HG03060 (cell line): ENCODE measurements around the gene ARMS2.

Source experiments
- ATAC-seq: cut with Tn5 transposase; IDR thresholded peaks from one replicate; pipeline ENCODE4 v1.9.1; 2021; ENCODE audit warnings: low read depth, moderate number of reproducible peaks; ENCODE audit not compliant: unreplicated experiment

ARMS2 gene

DNA sequence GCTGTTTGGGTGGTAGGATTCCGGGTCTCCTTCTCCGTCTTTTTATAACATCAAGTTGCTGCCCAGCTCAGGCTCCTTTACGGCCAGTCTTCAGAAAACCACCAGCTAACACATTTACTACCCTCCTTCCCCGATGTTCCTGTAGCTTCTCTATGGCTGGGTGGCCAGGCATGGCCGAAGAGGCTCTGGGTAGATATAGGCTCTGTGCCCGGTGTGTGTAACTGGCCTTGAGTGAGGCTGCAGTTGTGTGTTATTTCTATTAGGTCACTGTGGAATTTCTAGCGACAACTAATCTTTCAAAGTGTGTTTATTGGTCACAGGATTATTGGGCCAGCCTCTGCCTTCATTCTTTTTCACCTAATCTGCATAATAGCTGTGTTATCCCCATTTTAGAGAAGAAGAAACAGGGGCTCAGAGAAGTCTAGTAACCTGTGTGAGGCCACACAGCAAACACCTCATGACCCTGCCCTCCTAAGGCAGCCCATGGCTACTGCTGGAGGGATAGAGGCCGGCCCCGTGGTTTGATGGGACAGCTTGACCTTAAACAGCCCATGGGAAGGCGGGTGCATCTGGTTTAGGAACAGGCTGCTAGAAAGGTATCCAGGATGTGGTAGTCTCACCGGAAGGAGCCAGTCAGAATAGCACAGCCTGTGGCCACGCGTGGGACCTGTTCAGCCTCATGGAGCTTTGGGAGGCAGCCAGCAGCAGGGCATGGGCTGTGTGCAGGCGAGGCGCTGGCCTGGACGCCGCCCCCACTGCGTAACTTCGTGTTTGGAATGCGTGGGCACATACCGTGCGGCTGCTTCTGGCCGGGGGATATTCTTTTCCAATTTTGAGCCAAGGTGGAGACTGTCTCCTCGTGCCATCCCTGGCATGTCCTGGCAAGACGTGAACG, 36.6 kb downstream of the ARMS2 start:
- no peak for ATAC-seq

DNA sequence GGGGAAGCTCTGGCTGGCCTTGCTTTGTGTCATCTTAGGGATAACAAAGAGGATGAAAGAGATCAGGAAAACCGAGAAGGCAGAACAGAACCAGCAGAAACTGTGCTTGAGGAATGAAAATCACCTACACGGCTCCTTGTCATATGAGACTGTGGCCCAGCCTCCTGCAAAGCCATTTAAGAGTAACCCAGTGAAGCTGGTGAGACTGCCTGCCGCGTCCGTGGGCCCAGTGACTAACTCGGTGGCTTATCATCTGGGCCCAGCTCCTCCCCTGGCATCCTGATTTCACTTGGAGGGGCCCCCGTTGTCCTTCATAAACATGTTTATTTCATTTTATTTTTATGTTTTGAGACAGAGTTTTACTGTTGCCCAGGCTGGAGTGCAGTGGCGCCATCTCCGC, 37.6 kb downstream of the ARMS2 start:
- ATAC-seq: no peak

DNA sequence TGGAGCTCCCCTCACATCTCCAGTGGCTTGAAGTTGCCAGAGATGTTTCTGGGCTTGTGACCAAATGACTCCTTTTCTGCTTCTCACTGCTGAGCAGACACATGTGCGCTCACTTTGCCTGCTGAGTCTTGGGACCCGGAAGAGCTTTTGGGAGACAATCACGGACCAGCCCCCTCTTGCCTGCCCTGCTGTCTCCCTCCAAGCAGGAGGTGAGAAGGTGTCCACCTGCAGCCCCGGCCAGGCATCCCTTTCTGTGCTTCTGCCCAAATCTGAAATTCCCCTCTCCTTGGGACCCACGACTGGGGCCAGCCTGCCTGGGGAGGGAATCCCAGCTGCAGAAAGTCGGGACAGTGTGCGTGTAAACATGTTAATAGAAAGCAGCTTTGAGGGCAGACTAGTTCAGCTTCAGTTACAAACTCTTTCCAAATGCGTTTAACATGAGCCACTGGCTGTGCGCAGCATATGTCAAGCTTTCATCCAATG, 38.6 kb downstream of the ARMS2 start:
- no peak for ATAC-seq

DNA sequence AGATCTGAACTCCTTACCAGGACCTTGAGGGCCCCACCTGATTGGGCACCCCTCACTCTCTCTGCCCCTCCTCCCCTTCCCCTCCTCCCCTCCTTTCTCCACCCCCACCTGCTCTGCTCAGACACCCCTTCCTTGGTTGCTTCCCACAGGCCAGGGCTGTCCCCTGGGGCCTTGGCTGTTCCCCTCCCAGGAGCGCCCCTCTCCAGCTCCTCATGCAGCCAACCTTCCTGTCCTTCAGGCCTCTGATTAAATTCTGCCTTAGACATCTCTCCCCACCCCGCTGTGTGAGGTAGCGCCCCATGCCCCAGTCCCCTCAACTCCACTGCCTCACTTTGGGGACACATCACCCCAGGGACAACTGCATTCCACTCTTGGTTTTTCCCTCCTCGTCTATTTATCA, 39.3 kb downstream of the ARMS2 start:
- ATAC-seq: no peak

DNA sequence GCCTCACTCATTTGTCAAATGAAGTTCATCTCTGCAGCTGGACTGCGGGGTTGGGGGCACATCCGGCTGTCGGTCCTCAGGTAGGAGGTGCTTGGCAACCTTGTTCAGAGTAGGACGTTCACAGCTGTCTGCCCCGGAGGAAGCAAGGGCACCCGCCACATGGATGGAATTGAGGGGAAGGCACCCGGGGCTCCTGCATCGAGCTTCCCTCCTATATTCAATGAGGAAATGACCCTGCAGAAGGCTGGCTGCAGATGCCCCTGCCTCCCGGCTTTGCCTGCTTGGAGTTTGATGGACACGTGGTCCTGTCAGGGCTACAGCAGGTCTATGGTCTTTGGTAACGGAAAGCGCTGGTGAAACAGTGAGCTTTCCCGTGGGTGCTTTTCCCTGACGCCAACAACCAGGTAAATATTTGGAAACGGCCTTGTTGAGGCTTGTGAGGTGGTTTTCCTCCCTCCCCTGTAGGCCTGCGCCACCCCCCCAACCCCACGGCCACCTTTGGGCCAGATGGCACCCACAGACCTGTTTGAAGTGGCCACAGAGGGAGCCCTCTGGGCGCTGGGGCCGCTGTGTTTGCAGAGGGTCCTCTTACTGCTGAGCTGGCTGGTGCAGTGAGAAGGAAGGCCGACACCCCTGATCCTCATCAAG, 39.8 kb downstream of the ARMS2 start:
- no peak for ATAC-seq

DNA sequence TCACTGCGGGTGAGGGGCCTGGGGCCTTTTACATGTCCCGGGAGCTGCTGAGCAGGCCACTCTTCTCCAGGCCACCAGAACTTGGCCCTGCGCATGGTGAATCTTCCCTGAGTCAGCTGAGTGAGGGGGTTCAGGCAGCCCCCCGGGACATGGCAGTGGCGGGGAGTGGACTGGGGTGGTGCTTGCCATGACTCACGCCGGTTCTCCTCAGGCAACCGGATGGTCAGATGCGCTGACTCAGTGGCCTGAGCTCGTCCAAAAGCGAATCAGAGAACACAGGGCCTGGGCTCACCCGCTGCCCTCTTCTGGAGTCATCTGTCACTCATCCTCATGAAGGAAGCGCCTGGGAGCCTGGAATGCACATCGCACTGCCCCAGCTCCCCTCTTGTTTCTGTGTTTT, 40.4 kb downstream of the ARMS2 start:
- no peak for ATAC-seq

DNA sequence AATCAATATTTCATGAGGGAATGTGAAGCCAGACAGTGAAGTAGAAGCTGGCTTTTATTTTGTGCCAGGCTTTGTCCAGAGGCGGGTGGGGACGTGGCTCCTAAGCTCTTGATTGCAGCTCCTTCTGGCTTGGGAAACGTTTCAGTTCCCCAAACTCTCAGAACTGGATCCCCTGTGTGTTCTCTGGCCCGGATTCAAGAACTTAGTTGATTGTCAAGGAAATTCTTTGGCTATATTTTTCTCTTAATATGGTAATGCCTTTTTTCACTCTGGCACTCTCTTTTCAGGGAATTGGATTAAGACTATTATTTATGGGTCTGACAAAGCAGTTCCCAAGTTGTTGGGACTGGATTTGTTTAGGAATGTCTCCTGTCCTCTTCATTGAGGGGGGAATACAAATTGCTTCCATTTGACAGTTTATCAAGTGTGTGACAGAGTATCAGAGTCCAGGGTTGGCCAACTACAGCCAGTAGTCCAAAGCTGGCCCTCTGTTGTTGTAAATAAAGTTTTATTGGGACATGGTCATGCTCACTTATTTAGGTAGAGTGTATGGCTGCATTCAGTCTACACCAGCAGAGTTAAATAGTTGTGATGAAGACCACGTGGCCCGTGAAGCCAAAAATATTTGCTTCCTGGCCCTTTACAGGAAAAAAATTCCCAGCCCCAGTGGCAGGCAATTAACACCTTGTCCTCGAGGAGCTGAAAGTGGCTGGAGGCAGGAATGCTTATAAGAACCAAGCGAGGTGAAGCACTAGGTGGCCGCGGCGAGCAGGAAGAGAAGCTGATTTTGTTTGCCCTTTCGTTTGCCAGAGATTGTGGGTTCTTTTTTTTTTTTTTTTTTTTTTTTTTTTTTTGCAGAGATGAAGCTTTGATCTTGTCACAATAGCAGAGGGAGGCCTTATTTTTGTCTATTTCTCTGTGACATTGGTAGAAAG, 41.2 kb downstream of the ARMS2 start:
- ATAC-seq: no peak

DNA sequence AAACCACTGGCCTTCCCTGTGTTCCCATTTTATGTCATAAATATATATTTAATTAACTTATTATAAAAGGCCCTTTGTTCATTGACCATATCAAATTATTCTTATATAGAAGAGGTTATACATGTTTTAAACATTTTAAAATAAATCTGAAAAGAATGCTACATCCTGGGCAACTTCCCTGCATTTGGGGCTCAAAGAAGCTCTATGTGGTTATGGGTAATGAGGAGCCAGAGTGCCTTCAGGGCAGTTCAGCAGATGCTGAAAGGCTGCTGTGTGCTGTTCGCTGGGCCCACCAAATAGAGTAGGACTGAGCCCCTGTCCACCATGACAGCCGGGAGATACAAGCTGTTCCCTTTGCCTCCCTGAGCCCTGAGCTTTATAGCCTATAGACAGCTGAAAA, 42.8 kb downstream of the ARMS2 start:
- ATAC-seq: no peak

DNA sequence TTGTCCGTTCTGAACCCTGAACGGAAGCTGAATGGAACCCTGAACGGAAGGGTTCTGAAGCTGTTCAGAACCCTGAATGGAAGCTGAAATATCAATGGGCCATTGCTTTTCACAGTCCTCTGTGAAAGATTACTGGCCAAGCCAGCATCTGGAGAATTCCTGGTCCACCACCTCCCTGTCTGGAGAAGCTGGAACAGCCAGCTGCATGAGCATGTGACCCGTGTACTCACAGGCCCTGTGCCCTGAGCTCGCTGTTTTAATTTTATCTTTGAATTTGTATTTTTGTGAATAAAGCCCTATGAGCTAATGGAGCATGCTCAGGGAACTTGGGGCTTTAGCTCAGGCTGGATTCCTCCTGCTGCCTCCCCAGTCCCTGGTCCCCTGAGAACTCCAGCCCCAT, 44.1 kb downstream of the ARMS2 start:
- no peak for ATAC-seq

DNA sequence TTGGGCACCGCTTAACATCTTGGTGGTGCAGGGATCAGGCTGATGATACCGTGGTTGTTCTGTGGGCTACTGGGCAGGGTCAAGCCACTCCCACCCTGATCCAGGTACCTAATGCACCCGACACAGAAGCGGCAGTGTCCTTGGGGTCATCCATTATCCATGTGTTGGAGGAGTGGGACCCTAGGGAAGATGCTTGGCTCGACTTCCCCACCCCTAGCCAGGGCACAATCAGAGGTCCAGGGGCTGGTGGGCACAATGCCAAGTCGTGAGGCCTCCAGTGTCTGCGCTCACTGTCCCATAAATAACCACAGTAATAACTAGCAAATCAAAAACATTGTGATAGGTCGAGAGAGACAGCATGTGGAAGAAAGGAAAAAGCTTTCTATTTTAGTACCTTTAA, 44.6 kb downstream of the ARMS2 start:
- no peak for ATAC-seq

DNA sequence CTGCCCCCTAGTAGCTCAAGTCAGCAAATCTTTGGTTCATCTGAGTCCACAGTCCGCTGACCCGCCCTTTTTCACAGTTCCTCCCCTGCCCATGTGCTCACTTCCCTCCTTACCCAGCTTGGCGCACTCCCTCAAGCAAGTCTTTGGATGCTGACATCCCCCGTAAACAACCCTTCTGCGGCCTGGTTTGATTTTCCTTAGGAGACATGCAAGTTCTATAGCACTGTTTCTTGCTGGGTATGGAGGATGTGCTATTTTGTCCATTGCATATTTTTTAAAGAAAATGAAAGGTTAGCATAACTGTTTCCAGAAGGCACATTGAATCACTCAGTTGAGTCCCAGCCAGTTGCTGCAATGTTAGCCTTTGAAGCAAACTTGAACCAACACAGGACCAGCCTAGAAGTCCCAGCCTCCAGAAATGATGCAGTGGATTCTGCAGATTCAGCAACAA, 45.1 kb downstream of the ARMS2 start:
- no peak for ATAC-seq

DNA sequence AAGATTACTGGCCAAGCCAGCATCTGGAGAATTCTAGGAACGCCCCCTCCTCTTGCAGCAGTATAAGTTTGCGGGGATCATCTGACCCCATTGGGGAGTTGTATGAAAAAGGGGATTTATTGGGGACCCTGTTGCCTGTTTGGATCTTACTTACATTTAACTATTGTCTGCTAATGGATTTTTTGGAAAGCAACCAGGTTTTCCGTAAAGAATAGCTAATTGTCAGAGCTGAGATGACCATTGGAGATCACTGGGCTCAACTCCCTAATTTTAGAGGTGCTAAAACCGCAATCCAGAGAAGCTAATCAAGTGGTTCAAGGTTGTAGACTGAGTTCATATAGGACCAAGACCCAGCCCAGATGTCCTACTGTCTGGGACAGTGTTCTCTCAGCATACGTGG, 45.7 kb downstream of the ARMS2 start:
- no peak for ATAC-seq

DNA sequence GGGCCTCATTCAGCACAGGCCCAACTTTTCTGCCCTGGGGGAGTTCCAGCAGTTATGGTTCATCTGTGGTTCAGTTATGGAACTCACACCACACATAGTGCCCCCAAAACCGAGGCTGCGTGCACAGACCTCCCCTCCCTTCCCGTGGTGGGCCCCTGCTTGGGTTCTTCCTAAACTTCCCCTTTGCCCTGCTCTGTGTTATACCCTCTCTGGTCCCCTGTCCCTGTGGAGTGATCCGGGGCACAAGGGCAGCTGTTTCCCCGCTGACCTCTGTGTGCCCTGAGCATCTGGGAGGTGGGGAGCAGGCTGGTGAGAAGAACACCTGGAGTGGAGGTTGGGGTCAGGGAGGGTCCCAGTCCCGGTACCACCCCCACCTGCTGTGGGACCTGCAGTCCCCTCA, 46.3 kb downstream of the ARMS2 start:
- ATAC-seq: no peak

DNA sequence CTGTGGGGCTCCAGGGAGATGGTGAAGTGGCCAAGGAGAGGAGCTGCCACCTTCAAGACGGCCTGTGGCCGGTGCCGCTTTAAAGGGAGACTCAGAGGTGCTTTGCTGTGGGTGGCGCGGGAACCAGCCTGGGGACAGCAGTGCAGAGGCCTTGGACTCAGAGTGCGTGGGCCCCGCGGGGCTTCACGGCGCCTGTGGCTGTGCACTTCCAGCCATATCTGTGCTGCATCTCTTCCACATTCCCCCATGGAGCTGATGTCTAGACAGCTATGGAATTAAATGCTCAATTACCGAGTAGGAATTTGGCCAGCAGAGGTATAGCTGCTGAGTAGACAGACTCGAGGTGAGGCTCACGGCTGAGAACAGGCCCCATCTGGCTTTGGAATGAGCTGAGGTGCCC, 48.6 kb downstream of the ARMS2 start:
- no peak for ATAC-seq

DNA sequence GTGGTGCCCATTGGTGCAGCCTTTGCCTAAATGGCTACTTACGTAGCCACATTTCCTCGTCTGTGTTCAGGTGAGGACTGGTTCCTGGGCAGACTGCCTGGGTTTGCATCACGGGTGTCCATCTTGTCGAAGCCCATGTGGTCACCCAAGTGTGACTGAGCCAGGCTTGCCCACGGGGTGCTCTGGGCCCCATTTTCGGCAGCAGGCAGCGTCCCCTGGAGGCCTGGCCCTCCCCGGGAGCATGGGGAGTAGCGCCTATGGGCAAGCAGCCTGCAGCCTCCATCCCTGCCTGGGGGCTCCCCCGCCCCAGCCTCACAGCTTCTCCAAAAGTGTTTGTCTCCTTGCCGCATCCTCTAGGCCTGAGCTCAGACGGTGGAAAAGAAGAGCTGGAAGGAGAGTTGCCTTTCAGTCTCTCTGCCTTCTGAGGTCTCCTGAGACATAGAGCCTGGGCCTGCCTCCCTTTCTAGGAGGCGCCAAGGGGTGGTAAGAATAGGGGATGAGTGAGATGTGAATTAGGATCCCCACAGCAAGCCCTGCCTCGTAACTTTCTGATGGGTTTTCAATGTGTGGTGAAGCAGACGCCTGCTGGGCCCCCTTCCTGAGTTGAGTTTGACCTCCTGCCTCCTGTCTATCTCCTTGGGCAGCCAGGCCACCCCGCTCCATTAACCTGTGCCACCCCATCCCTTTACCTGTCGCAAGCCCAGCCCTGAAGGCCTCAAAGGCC, 49.6 kb downstream of the ARMS2 start:
- no peak for ATAC-seq

DNA sequence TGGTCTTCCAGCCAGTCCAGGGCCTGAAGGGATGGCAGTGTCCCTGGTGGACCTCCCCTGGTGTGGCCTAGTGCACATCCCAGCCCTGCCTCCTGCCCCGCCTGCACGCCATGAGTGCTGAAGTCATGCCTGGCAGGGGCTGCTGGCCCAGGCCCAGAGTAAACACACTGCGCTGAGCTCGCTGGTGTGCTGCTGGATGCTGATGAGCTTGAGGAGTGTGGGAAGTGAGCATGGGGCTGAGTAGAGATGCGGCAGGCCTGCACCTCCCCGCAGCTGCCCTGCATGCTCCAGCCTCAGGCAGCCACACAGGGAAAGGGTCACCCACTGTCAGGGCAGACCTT, 50.1 kb downstream of the ARMS2 start:
- ATAC-seq: no peak

DNA sequence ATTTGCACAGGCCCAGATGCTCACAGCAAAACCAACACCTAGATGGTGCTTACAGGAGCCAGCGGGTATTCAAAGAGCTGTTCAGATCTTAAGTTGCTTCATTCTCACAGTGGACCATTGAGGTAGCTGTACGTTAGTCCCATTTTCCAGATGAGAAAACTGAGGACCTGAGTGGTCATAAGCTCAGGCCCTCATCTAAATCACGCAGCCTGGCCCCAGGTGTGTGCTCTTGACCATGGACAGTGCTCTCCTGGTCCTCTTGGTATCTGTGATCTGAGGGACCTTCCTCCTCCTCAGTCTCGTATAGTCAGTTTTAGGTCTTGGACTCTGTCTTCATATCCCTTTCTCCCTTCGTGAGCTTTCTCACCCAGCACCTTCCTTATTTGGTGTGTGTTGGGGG, 50.6 kb downstream of the ARMS2 start:
- no peak for ATAC-seq

DNA sequence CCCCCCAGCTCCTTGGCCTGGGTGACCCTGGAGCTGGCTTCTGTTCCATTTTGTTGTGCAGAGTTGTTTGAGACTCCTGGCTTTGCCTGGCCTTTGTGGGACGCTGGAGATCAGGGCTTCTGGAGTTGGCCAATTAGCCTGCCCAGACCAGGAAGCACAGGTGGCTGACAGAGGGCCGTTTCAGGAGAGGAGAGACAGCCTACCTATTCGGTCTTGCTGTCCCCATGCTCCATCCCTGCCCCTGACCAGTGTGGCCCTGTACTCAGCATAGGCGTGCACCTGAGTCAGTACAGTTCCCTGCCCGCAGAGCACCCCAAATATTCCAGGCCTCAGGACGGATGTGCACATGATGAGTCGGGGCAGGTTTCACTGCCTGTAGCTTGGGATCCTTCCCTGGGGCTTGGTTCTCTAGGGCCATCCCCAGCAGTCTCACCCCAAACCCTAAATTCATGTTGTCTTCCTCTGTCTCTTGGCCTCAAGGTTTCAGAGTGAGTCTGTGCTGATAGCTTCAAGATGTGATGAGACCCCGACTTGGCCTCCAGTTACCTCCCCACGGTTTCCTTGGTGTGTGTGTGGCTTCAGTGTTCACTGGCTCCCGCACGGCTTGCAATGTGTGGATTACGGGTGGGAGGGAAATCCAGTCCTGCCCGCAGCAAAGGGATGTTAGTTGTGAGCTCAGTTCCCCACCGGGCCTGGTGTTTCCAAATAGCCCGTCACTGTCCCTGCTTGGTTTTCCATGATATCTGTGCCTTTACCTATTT, 51.6 kb downstream of the ARMS2 start:
- no peak for ATAC-seq
